HG03520 (cell line): Measurements from ENCODE around the gene SLC2A11.
A peak's percentile ranks its signal among the peaks of the same experiment; 100 is the strongest.

ENCODE experiments used
- ATAC-seq: cut with Tn5 transposase; IDR thresholded peaks from one replicate; pipeline ENCODE4 v1.9.1; 2021; ENCODE audit warnings: mild to moderate bottlenecking, moderate library complexity; ENCODE audit not compliant: unreplicated experiment

The SLC2A11 gene

GRCh38 chr22:23857606-23858483, at the start of gene SLC2A11:
Gene SLC2A11, plus strand, starts transcription at chr22:23857875. Its CDS starts 125 bp downstream, at chr22:23858000.
- peak; percentile 88 for ATAC-seq

GRCh38 chr22:23812378-23812777, 45.3 kb upstream of the SLC2A11 start:
- ATAC-seq = no peak

GRCh38 chr22:23815541-23816155, 42.0 kb upstream of the SLC2A11 start:
- no peak for ATAC-seq

GRCh38 chr22:23816156-23816976, 41.3 kb upstream of the SLC2A11 start:
- no peak for ATAC-seq

- no peak for ATAC-seq
These were observed 40.5 kb upstream of the SLC2A11 start for GRCh38 chr22:23817146-23817545.

- ATAC-seq = no peak
These were observed 39.1 kb upstream of the SLC2A11 start for GRCh38 chr22:23818541-23818940.

- ATAC-seq = no peak
These were observed 36.9 kb upstream of the SLC2A11 start for GRCh38 chr22:23820748-23821211.

GRCh38 chr22:23822101-23822671, 35.5 kb upstream of the SLC2A11 start:
- ATAC-seq = no peak

- no peak for ATAC-seq
These were observed 34.3 kb upstream of the SLC2A11 start for GRCh38 chr22:23823331-23823791.

- no peak for ATAC-seq
These were observed 33.0 kb upstream of the SLC2A11 start for GRCh38 chr22:23824476-23825245.

- no peak for ATAC-seq
These were observed 32.3 kb upstream of the SLC2A11 start for GRCh38 chr22:23825246-23825905.

GRCh38 chr22:23826510-23827350, 30.9 kb upstream of the SLC2A11 start:
- ATAC-seq = no peak

GRCh38 chr22:23827351-23827995, 30.2 kb upstream of the SLC2A11 start:
- no peak for ATAC-seq

GRCh38 chr22:23828800-23829680, 28.6 kb upstream of the SLC2A11 start:
- no peak for ATAC-seq

- ATAC-seq = no peak
These were observed 27.8 kb upstream of the SLC2A11 start for GRCh38 chr22:23829845-23830372.

GRCh38 chr22:23831261-23831660, 26.4 kb upstream of the SLC2A11 start:
- no peak for ATAC-seq

GRCh38 chr22:23831781-23832180, 25.9 kb upstream of the SLC2A11 start:
- ATAC-seq = no peak
